HG02852 (cell line): ENCODE results near the gene HEATR3.
A peak's percentile ranks its signal among the peaks of the same experiment; 100 is the strongest.

ENCODE experiments used
- ATAC-seq: cut with Tn5 transposase; IDR thresholded peaks from one replicate; pipeline ENCODE4 v1.9.1; 2021; ENCODE audit warnings: mild to moderate bottlenecking, moderate library complexity; ENCODE audit not compliant: unreplicated experiment

HEATR3 gene

DNA sequence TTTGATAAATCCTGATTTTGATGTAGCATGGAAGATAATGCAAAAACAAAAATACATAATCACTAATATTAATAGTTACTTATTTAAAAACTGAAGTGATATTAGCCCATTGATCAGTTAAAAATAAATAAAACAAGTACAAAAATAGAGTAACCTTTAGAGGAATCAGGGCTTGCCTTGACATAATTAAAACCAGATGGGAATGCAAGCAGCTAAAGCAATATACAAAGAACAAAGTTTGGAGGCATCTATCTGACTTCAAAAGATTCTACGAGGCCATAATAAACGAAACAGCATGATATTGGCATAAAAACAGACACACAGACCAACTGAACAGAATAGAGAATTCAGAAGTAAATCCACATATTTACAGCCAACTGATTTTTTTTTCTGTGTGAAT is 15.0 kb upstream of the HEATR3 start:
- ATAC-seq: no peak

DNA sequence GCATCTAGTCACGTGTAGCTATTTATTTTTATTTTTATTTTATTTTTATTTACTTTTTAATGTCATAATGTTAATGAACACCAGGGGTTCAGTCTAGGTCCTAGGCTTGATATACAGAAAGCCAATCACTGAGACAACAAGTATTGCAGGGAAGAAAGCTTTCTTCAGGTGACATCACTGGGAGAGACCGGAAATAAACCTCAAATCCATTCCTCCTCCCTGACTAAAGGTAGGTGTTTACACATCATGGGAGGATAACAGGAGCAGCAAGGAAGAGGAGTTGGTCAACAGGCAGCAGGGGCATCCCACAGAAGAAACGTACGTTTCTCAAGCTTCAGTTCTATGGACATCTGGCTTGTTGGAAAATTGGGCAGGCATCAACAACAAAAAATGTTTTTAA is 9.5 kb upstream of the HEATR3 start:
- ATAC-seq: no peak

DNA sequence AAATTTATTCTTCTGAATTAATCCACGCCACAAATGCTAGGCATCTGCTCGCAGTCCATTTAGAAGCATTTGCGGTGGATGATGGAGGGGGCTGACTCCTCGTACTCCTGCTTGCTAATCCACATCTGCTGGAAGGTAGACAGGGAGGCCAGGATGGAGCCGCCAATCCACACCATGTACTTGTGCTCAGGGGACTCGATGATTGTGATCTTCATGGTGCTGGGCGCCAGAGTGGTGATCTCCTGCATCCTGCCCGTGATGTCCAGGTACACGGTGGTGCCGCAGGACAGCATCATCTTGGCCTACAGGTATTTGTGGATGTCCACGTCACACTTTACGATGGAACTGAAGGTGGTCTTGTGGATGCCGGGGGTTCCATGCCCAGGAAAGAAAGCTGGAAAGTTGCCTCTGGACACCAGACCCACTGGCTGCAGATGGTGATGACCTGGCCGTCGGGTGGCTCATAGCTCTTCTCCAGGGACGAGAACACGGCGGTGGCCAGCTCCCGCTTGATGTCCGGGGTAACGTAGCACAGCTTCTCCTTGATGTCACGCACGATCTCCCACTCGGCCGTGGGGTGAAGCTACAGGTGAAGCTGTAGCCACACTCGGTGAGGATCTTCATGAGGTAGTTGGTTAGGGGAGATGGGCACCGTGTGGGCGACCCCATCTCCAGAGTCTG is 7.5 kb upstream of the HEATR3 start:
- ATAC-seq: no peak

DNA sequence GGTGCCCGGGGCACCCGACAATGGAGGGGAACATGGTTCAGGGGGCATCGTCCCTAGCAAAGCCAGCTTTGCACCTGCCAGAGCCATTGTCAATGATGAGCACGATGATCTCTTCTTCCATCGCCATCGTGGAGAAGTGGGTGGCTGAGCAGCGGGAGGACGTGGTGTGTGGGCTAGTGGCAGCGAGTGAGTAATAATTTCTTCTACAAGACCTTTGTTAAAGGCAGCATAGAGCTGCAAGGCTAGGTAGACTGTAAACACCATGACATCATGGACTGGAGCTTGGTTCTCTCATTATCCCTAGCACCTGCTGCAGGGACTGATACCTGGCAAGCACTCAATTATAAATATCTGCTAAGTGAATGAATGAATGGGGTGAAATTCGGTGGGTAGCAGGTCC is 6.7 kb upstream of the HEATR3 start:
- no peak for ATAC-seq

DNA sequence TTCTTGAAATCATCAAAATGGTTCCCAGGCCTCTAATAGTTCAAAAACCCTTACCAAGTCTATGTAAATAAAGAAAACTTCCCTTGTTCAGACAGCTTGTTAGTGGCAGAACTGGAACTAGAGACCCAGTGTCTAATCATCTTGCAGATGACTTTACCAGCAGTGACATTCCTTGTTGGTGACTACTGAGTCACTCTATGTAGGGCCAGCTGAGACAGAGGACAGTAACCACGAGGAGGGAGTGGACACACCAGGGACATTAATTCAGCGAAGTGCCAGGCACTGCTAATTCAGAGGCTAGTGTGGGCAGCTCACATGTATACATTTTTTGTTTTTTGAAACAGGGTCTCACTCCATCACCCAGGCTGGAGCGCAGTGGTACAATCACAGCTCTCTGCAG is 6.1 kb upstream of the HEATR3 start:
- no peak for ATAC-seq

DNA sequence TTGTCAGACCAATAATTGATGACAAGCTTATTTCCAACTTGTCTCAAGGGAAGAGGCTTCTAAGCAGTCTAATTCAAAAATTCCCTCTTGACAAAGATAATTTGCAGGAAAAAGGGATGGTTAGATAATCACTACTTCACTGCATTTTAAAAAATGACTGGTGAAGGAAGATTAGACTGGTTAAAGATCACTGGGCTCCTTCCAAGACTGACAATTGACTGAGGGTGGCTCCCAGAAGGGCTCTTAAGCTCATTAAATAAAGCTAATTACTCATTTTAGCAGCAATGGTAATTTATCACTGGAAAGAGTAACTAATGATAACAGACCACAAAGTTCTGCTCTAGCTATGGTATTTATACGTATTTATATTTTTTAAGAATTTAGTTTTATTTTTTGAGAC is 4.4 kb upstream of the HEATR3 start:
- no peak for ATAC-seq

DNA sequence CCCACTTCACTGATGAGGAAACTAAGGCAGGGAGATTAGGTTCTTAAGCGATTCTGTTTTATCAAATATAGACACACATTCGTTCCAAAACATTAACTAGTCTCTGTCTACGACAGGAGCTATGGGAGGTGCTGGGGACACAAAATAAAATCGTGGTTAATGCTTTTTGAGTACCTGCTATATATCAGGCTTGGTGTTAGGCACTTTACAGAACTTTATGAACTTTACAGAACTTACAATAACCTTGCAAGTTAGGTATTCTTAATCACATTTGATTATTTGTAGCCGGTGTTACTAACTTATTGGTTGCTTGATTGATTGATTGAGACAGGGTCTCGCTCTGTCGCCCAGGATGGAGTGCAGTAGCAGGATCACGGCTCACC is 538 bp upstream of the HEATR3 start:
- no peak for ATAC-seq

DNA sequence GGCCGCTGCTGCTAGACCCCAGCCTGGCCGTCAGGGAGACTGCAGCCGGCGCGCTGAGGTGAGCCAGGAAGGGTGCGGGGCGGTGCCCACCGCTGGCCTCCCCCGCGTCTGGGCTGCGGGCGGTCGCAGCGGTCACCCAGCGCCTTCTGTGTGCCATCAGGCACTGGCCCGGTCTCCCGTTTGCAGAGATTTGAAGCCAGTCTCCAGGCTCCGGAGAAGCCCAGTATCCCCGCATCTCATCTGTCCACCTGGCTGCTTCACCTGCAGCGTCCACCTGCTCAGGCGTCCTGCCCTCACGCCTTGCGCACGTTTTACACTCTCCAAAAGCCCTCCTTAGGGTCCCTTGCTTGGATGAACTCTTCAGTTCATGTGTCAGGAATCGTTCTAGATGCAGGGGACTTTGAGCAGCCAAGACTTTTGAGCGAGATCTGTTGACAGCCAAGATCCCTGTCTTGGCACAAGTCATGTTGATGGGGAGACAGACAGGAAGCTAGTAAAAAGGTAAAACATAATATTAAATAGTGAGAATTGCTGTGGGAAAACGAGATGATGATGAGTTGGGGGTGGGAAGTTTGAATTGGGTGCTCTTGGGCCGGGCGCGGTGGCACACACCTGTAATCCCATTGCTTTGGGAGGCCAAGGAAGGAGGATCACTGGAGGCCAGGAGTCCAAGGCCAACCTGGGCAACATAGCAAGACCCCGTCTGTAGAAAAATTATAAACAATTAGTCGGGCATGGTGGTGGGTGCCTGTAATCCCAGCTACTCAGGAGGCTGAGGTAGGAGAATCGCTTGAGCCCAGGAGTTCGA is 916 bp downstream of the HEATR3 start:
- ATAC-seq: peak; percentile 23

DNA sequence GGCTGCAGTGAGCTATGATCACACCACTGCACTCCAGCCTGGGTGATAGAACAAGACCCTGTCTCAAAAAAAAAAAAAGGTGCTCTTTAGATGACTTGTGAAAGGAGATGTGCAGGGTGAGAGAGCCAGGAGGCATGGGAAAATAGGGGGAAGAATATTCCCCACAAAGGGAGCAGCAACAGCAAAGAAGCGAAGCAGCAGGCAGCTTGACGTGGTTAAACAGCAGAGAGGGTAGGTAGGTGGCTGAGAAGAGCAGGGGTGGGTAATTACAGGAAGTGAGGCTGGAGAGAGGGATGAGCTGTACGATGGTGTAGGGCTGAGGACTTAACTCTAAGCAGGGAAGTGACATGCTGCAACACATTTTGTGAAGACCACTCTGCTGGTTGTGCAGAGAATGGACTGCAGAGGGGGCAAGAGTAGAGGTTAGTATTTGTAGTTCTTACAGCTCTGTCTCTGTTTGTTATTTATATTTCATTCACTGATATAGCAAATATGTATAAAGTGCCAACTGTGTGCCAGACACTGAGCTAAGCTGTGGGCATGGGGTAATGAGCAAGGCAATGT is 1.6 kb downstream of the HEATR3 start:
- ATAC-seq: no peak

DNA sequence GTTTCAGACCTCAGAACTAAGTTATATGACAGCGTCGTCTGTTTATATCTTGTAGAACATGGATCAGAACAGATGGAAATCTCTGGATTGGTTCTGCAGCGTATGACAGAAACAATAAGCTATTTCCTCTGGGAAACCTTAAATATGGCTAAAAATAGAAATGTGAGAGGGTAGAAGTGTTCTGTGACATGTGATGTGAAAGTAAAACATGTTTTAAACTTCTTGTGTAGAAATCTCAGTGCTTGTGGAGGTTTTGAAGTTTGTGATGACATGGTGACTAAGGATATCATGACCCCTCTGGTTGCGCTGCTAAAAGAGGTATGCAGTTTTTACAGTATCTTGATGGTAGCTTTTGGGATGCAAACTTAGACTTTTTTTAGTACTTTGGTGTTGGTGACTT is 2.8 kb downstream of the HEATR3 start:
- ATAC-seq: no peak

DNA sequence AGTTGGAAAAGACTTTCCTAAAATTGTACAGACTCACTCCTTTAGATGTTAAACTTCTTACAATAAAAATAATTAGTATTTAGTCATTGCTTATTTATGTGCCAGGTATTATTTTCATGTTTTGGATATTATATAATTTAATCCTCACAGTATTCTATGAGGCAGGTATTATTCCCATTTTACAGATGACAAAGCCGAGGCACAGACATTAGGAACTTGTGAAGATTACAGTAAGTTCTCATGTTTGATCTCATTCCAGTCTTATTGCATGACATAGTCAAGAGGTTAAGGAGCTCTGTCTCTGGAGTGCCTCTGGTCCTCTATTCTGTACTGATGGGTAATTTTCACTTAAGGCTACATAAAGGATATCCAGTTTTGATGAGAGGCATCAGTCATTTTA is 3.3 kb downstream of the HEATR3 start:
- no peak for ATAC-seq

DNA sequence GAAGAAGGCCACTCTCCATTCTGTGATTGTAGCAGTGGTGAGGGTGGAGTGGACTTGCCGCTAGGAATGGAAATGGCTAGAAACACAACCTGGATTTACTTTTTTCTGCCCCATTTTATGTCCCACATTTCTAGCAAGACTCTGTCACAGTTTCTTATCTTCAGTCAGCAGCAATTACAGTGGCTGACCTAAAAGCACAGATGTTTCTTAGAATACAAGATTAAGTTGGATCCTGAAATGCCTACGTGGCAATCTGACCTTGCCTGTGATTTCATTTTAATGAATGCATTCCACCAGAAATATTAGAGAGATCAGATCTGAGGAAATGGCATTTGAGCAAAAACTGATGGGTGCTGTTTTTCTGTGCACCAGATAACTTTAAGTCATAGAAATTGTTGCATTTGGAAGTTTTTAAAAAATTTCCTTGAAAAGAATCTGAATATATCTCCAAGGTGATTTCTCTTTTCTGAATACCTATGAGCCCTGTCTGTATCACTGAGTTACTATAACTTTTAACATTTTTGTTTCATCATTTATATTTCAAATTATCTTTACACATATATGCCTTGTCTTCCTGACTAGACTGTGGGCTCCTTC is 5.4 kb downstream of the HEATR3 start:
- no peak for ATAC-seq

DNA sequence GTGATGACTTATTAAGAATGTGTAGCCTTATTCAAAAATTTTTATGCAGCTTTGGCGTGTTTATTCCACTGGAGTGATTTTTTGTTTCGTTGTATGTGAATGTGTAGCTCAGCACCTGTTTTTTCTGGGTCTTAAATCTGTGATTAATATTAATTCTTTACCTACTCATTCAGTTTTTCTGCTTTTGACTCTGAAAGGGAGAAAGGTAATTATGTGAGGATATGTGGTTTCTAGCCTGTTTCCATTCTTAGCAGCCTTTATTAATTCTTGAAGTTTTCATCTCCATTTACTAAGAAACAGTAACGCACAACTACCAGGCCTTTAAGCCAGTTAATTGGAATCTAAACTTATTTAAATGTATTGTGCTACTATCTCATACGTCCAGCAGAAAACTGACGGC is 7.0 kb downstream of the HEATR3 start:
- no peak for ATAC-seq

DNA sequence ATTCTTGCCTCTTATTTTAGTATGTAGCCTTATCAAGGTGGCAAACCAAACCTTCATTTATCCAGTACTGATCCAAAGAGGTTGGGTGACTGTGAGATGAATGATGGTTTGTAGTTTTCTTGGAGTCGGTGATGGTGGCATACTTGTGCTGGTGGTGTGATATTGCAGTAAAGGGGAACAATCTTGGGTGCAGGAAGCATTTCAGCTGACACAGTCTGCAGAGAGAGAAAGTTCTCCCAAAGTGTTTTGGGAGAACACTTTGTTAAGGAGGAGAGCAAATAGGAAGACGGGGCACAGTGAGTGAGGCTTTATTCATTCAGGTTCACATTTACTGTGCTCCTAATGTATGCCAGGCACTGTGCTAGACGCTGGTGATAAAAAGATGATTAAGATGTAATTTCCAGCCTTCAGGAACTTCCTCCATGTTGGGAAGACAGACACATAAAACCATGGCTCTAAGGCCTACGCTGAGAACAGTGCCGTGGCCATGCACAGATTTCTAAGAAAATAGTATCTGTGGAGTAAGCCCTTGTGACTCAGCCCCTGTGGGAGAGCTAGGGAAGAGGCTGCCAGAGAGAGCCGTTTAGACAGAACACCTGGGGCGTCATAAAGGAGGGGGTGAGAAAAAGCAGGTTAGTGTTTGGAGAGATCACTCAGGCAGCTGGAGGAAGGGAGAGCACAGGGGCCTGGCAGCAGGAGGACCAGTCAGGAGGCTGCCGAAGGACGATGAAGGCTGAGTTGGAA is 13.8 kb downstream of the HEATR3 start:
- ATAC-seq: no peak

DNA sequence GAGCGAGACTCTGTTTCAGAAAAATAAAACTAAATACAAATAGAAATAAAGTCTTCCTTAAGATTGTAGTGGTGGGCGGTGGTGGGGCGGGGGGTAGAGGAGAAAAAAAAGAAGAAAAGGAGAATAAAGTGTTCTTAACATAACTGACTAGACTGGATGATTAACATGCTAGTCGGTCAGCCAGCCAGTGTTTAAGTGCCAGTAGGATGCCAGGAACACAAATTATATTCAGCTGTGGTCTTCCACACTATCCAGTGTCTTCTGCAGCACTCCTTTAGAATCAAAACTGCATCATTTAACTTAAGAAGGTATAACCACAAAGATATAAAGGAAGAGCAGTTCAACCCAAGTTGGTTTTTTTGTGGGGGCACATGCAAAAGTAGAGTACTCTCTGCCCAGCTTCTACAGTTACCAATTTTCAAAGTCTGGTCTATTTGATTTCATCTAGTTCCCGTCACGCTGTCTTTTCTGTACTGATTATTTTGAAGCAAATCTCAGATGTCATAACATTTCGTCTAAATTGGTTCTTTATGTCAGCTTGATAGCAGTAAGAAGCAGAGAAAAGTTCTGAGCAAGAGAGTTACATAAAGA is 15.8 kb downstream of the HEATR3 start:
- no peak for ATAC-seq

DNA sequence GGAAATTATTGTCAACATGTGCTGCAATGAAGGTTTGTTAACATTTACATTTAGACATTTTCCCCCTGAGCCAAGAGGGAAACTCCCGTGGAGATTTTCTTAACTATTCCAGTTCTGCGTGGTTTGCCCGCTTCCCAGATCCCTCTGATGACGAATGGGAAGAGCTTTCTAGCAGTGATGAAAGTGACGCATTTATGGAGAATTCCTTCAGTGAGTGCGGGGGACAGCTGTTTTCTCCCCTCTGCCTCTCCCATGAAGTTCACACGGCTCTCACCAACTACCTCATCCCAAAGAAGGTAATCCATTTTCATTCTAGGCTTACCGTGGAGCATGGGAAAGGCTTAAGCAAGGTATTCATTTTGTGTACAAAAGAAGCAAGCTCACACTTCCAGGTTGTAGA is 18.2 kb downstream of the HEATR3 start:
- ATAC-seq: no peak

DNA sequence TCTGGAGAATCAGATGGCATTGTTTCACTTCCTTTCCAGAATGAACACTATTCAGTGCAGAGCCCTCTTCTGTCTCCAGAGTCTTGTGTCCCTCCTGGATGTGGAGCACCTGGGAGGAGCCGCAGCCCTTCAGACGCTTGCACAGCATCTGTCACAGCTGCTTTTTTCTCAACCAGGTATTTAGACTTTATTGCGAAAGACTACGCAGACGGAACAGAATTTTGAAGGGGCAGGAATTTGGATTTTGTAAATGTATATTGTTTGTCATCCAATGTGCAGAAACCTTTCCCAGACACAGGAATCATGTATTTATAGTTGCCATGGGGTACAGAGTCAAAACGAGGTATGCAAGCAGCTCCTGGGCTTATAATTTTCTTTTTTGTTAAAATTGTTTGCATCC is 20.4 kb downstream of the HEATR3 start:
- no peak for ATAC-seq

DNA sequence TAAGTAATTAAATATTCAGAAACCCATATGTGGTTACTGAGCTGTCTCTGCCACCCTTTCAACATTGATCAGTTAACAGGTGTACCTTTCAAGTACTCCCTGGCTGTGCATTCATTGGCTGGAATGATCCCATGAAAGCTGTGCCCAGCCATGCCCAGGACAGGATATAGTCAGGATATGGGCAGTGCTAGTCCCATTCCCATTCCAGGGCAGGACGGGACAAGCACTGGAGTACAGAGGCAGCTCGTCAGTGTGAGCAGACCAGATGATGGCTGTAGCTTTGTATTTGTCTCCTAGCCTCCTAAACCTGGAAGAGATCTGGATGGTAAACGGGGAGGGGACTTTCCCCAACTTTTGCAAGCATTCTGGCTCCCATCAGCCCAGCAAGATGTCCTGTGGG is 22.5 kb downstream of the HEATR3 start:
- ATAC-seq: no peak

DNA sequence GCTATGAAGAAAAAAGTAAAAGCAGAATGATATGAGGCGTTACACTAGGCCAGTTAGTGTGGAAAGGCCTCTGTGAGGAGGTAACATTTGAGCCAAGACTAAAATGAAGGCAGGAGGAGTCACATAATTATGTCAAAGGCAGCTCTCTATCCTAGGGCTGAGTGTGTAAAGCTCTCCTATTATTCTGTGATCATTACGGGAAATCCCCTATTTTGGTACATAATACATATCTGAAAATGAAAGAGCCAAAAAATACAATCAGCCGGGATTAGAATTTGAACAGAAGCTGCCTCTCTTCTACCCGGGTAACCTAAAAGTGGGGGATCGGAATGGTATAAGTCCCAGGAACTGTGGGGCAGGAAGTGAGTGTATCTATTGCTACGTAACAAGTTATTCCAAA is 27.1 kb downstream of the HEATR3 start:
- no peak for ATAC-seq

DNA sequence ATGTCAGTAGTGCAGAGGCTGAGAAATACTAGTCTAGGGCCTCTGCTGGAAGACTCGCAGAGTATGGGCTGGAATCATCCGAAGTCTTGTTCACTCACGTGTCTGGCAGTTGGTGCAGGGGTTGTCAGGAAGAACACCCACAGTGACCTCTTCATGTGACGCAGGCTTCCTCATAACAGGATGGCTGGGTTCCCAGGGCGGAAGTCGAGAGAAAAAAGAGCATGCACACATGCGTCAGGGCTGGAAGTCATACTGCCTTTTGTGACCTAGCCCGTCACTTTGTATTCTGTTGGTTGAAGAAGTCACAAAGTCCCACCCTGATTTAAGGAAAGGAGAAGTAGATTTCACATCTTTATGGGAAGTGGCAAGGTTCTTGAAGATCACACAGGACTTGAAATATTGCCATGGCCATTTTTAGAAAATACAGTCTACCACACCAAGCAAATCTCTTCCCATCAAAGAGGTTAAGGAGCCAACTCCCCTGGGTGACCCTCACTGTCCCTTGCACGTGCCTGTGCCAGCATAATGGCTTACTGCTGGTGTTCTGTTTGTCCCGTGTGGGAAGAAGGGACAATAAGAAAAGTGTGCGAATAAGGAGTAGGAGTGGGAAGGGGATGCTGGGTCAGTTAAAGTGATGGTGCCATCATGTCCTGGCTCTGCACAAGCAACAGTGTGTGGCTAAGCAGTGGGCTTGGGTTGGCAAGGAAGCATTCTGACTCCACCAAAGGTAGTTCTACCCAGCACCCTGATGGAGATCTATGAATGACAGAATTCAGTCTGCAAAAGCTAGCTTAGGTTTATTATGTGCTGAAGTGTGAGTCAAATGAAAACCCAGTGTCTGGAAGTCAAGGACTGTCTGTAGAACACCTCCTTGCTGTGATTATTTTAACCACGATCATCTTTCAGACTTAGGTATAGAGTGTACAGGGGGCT is 28.1 kb downstream of the HEATR3 start:
- ATAC-seq: peak; percentile 65
